Activated CD4-positive, alpha-beta T cell treated with anti-CD3 and anti-CD28 coated beads for 48 hours (primary cell): Measurements from ENCODE around the gene ESAM.
A peak's percentile ranks its signal among the peaks of the same experiment; 100 is the strongest.

Source experiments
- DNase-seq: peaks from one replicate; pipeline ENCODE4 v3.0.0-alpha.2; 2020

ESAM gene

DNA sequence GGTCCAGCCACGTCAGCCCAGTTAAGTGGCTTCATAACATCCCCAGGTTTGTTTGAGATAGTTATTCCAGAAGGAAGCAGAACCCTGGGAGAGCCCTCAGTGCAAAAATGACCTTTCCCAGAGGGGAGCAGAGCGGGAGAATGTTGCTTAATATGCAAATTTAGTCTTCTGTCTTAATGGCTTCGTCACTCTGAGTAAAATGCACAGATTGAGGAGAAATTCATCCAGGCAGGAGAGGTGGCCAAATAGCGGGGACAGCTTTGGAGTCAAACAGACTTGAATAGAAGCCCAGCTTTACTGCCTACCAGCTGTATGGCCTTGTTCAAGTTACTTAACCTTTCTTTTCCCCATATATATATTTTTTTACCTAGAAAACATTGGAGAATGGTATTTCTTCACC lies 34.6 kb downstream of the ESAM start:
- DNase-seq: no peak

DNA sequence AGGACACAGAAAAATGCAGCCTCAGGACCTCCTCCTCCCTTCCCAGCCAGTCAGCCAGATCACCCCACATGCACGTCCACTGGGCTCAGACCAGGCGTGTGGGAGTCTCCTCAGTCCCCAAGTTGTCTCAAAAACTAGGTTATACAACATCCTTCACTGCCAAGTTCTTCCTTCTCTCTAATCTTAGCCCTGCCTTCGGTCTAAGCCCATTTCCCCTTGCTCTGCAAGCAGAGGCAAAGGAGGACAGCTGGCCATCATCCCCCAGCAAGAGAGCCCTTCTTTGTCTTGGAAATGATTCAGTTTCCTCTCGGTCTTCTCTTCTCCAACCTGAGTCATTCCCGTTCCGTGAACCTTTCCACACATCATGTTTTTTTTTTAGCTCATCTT lies 36.4 kb downstream of the ESAM start:
- no peak for DNase-seq

DNA sequence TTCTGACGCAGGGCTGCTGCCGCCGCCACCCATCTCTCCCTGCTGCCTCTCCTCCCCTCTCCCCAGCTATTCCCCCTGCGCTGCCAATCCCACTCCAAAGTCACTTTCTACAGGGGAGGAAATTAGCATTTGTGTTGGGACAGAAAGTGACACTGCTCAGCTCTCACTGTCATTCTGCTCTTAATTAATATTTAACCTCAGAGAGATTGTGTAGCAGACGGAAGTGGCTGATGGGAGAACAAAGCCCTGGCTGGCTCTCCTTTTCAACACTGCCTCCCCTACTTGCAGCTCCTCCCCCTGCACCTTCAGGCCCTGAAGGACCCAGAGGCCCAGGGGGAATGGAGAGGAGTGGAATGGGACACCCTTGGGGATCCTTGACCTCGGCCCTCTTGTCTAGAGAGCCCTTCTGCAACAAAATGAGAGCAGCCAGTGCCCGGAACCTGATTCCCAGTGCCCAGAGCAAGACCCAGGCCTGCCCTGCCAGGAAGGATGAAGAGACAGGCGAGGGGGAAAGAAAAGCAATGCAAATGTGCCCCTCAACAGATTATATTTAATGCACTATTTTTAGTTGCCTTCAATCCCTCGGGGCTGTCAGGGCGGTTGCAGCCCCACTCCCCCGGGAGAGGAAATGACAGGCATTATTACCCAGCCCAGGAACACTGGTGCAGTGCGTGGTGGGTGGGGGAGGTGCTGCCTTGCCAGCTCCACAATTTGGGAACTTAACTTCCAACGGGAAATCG lies 36.9 kb downstream of the ESAM start:
- no peak for DNase-seq

GRCh38 chr11:124722176-124722575 lies 39.9 kb downstream of the ESAM start:
- no peak for DNase-seq

GRCh38 chr11:124719534-124719933 lies 42.6 kb downstream of the ESAM start:
- no peak for DNase-seq

- DNase-seq: no peak
Observed at GRCh38 chr11:124718801-124719200, 43.3 kb downstream of the ESAM start.

DNA sequence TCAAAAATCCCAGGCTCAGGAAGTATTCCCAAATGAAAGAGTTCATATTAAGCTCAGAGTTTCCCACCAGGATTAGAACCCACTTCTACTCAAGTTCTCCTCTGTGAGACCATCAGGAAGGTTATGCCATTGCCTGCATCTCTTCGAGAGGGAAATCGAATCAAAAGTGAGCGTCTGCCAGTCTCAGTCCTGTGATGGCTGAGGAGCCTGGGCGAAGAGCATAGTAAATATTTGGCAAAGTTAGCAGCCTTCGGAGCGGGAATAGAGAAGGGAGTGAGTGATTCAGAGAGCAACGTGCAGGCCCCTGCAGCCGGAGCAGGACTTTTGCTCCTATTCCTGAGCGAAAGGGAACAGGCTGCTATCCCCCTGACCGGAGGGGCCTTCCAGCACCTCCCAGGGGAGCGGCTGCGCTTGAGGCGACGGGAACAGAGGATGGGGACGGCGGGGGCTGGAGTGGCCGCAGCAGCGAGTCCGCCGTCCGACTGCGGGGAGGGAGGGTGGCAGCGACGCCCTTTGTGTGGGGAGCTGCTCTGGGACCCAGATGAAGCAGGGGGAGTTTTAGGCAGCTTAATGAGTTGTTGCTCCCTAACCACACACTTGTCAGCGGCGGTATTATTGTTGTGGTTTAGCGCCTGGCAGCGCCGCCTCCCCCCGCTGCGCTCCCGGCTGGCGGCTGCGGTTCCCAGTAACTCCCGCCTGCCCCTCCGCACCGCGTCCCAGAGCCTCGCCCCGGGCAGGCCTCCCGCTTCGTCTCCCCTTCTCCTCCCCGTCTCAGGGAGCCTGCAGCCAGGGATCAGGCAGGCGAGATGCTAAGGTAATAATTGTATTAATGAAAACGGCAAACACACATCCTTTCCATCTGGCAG lies 44.1 kb downstream of the ESAM start:
- peak; percentile 16 for DNase-seq

- DNase-seq: no peak
Observed at GRCh38 chr11:124717421-124717785, 44.7 kb downstream of the ESAM start.

DNA sequence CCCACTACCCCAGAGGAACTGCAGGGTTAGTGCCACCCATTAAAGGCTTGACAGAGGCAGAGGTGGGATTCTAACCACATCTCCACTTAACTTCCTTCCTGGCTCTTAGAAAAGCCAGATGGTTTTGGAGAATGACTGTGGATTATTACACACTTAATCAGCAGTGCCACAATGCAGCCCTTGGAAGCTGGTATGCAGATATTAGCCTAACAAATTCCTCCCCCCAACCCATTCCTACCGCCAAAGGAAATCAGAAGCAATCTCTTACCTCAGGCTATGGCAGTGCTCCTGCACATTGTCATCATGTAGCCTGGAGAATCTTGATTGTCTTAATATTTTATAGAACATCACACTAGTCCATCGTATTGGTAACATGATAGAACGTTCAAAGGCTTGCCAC lies 45.5 kb downstream of the ESAM start:
- no peak for DNase-seq

DNA sequence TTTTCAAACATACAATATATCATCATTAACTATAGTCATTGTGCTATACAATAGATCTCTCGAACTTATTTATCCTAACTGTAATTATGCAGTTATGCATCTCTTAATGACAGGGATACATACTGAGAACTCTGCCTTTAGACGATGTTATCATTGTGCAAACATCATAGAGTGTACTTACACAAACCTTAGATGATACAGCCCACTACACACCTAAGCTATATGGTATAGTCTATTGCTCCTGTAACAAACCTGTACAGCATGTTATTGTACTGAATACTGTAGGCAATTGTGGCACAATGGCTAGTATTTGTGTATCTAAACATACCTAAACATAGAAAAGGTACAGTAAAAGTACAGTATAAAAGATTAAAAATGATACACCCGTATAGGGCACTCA lies 49.7 kb downstream of the ESAM start:
- DNase-seq: no peak

DNA sequence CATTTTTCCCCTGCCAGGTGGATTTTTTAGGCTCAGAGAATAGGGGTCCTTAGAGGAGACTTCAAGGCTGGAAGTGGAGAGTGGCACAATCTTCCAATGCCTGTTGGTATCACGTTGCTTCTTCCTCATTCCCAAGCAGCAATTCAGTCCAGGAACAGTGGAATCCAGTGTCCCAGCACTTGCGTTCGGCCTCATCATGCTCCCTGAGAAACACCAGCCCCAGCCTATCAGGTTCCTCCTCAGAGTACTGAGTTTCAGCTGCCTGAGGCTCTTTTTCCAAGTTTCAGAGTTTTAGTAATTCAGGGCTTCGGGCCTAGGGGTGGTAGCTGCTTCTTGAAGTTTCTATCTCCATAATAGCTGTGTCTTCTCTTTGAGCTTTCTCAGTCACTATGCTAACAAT lies 54.3 kb downstream of the ESAM start:
- no peak for DNase-seq
